ENCODE measurements around the gene COBLL1. TPM values are rescaled to one million over a fixed set of nuclear protein-coding genes. Genes with fewer than 3 reads are reported as not detected.

Gene COBLL1
- total RNA-seq, 1 donor from 2014 or later: 18.6 TPM

GRCh38 chr2:164688896-164689419 lies 152.7 kb downstream of the COBLL1 start:
- no peaks in the 10 kb centered on the region for H3K79me2 ChIP-seq (ENCODE audit: insufficient read depth, low read length)
- no peaks in the 10 kb centered on the region for H3K27me3 ChIP-seq (ENCODE audit: insufficient read depth, low read length)
- no peak overlapping the region for H3K9ac ChIP-seq (ENCODE audit: low read length)
- no peak overlapping the region for H3K27ac ChIP-seq (ENCODE audit: low read depth, low read length)
- no peaks in the 10 kb centered on the region for H3K9me3 ChIP-seq (ENCODE audit: insufficient read depth, low read depth, low read length)
- DNase-seq (ENCODE audit: low read depth) (peak; percentile 19), FAIRE-seq (no peak)
- H3K36me3 ChIP-seq (ENCODE audit: insufficient read depth, low read length): no peaks in the 10 kb centered on the region
- H4K20me1 ChIP-seq (ENCODE audit: insufficient read depth, low read length): no peaks in the 10 kb centered on the region
- no peak overlapping the region for H3K4me2 ChIP-seq (ENCODE audit: low read length)
- Mint-ChIP-seq H3K4me1 (ENCODE audit: low read depth, unreplicated experiment) (peaks cover 11% of the 10 kb centered on the region), H3K27ac (ENCODE audit: unreplicated experiment) (no peak overlapping the region), H3K9me3 (ENCODE audit: unreplicated experiment) (no peaks in the 10 kb centered on the region), H3K36me3 (ENCODE audit: low read depth, unreplicated experiment) (peaks cover 2% of the 10 kb centered on the region), H3K27me3 (ENCODE audit: low read depth, unreplicated experiment) (no peaks in the 10 kb centered on the region), H3K4me3 (ENCODE audit: unreplicated experiment) (no peak overlapping the region)
- H3K4me3 ChIP-seq (ENCODE audit: insufficient read depth, low read depth, low read length): no peak overlapping the region
- H3K4me1 ChIP-seq (ENCODE audit: insufficient read depth, low read length): no peaks in the 10 kb centered on the region
- no peak overlapping the region for H2AFZ ChIP-seq (ENCODE audit: low read depth, low read length)
- TF ChIP-seq, protein P1, sequence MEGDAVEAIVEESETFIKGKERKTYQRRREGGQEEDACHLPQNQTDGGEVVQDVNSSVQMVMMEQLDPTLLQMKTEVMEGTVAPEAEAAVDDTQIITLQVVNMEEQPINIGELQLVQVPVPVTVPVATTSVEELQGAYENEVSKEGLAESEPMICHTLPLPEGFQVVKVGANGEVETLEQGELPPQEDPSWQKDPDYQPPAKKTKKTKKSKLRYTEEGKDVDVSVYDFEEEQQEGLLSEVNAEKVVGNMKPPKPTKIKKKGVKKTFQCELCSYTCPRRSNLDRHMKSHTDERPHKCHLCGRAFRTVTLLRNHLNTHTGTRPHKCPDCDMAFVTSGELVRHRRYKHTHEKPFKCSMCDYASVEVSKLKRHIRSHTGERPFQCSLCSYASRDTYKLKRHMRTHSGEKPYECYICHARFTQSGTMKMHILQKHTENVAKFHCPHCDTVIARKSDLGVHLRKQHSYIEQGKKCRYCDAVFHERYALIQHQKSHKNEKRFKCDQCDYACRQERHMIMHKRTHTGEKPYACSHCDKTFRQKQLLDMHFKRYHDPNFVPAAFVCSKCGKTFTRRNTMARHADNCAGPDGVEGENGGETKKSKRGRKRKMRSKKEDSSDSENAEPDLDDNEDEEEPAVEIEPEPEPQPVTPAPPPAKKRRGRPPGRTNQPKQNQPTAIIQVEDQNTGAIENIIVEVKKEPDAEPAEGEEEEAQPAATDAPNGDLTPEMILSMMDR (IDR thresholded peaks at IDR 0.05; ENCODE audit: insufficient read depth, low read depth, low read length): no peak
- TF ChIP-seq EZH2 (IDR thresholded peaks at IDR 0.05; ENCODE audit: insufficient read depth, low read length): no peak

- FAIRE-seq (no peak), DNase-seq (ENCODE audit: low read depth) (no peak)
- no peaks in the 10 kb centered on the region for H3K79me2 ChIP-seq (ENCODE audit: insufficient read depth, low read length)
- H3K36me3 ChIP-seq (ENCODE audit: insufficient read depth, low read length): no peaks in the 10 kb centered on the region
- peaks cover 2% of the 10 kb centered on the region for H3K36me3 Mint-ChIP-seq (ENCODE audit: low read depth, unreplicated experiment)
- H3K27me3 ChIP-seq (ENCODE audit: insufficient read depth, low read length): no peaks in the 10 kb centered on the region
- no peak overlapping the region for H3K27ac ChIP-seq (ENCODE audit: low read depth, low read length)
- H4K20me1 ChIP-seq (ENCODE audit: insufficient read depth, low read length): no peaks in the 10 kb centered on the region
- H3K27me3 Mint-ChIP-seq (ENCODE audit: low read depth, unreplicated experiment): no peaks in the 10 kb centered on the region
- no peak overlapping the region for H3K4me2 ChIP-seq (ENCODE audit: low read length)
- no peak overlapping the region for H3K9ac ChIP-seq (ENCODE audit: low read length)
- TF ChIP-seq EZH2 (IDR thresholded peaks at IDR 0.05; ENCODE audit: insufficient read depth, low read length): no peak
- TF ChIP-seq, protein P1 (IDR thresholded peaks at IDR 0.05; ENCODE audit: insufficient read depth, low read depth, low read length): no peak
- H3K4me1 ChIP-seq (ENCODE audit: insufficient read depth, low read length): no peaks in the 10 kb centered on the region
- no peaks in the 10 kb centered on the region for H3K4me1 Mint-ChIP-seq (ENCODE audit: low read depth, unreplicated experiment)
- no peak overlapping the region for H3K4me3 ChIP-seq (ENCODE audit: insufficient read depth, low read depth, low read length)
- no peak overlapping the region for H3K4me3 Mint-ChIP-seq (ENCODE audit: unreplicated experiment)
- H3K9me3 Mint-ChIP-seq (ENCODE audit: unreplicated experiment): no peaks in the 10 kb centered on the region
- no peaks in the 10 kb centered on the region for H3K9me3 ChIP-seq (ENCODE audit: insufficient read depth, low read depth, low read length)
- no peak overlapping the region for H3K27ac Mint-ChIP-seq (ENCODE audit: unreplicated experiment)
- no peak overlapping the region for H2AFZ ChIP-seq (ENCODE audit: low read depth, low read length)
Observed at GRCh38 chr2:164681009-164681408, 160.6 kb downstream of the COBLL1 start.

DNA sequence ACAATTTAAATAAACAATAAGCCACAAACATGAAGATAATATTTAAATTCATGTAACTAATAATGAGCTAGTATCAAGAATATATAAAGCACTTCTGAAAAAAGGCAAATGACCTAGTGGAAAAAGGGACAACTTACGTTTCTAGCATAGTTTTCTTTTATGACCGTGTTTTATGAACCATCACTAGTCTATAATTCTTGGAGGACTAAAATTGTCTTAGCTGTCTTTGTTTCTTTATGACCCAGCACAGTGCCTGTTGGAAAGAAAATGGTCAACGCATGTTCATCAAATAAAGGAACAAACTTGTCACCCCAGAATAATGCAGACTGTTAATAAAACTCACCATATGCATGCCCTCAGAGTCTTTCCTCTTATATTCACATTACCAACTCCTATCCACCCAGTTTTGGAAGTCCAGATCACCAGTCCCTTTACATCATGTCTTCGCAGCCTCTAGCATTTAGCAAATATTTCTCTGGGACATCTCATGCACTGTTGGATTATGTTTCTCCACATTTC lies 162.9 kb downstream of the COBLL1 start:
- Mint-ChIP-seq H3K36me3 (ENCODE audit: low read depth, unreplicated experiment) (peaks cover 2% of the 10 kb centered on the region), H3K4me1 (ENCODE audit: low read depth, unreplicated experiment) (no peaks in the 10 kb centered on the region), H3K27ac (ENCODE audit: unreplicated experiment) (no peak overlapping the region), H3K27me3 (ENCODE audit: low read depth, unreplicated experiment) (no peaks in the 10 kb centered on the region), H3K9me3 (ENCODE audit: unreplicated experiment) (no peaks in the 10 kb centered on the region), H3K4me3 (ENCODE audit: unreplicated experiment) (no peak overlapping the region)
- no peak for TF ChIP-seq EZH2 (IDR thresholded peaks at IDR 0.05; ENCODE audit: insufficient read depth, low read length)
- TF ChIP-seq, protein P1 (IDR thresholded peaks at IDR 0.05; ENCODE audit: insufficient read depth, low read depth, low read length): no peak
- H3K4me2 ChIP-seq (ENCODE audit: low read length): no peak overlapping the region
- no peak for DNase-seq (ENCODE audit: low read depth)
- H3K27me3 ChIP-seq (ENCODE audit: insufficient read depth, low read length): no peaks in the 10 kb centered on the region
- H3K36me3 ChIP-seq (ENCODE audit: insufficient read depth, low read length): no peaks in the 10 kb centered on the region
- no peak overlapping the region for H2AFZ ChIP-seq (ENCODE audit: low read depth, low read length)
- H3K4me1 ChIP-seq (ENCODE audit: insufficient read depth, low read length): no peaks in the 10 kb centered on the region
- no peak overlapping the region for H3K4me3 ChIP-seq (ENCODE audit: insufficient read depth, low read depth, low read length)
- H3K9ac ChIP-seq (ENCODE audit: low read length): no peak overlapping the region
- H4K20me1 ChIP-seq (ENCODE audit: insufficient read depth, low read length): no peaks in the 10 kb centered on the region
- FAIRE-seq: no peak
- H3K9me3 ChIP-seq (ENCODE audit: insufficient read depth, low read depth, low read length): no peaks in the 10 kb centered on the region
- no peaks in the 10 kb centered on the region for H3K79me2 ChIP-seq (ENCODE audit: insufficient read depth, low read length)
- no peak overlapping the region for H3K27ac ChIP-seq (ENCODE audit: low read depth, low read length)
